Spleen (tissue), 11 donors: ENCODE data around the gene FOXM1. TPM values are rescaled to one million over a fixed set of nuclear protein-coding genes. Genes with fewer than 3 reads are reported as not detected.
A peak's percentile ranks its signal among the peaks of the same experiment; 100 is the strongest.

Source experiments
- DNase-seq: peaks from one replicate; pipeline ENCODE4 v3.0.0-alpha.2; 2020
- H3K27ac ChIP-seq, 8 donors: fragments of 200-600 bp; sonication (generic) in 7 of 8; 1 replicate in 4 of 8; 2 replicates in 4 of 8; pipeline versions ENCODE4 v1.5.0 to v1.8.0; 2016 to 2021; ENCODE audit warnings: inconsistent platforms in 4 of 8, mild to moderate bottlenecking in 4 of 8, moderate library complexity in 1 of 8
- H3K27me3 ChIP-seq, 7 donors: fragments of 200-600 bp; sonication (generic) in 6 of 7; replicated peaks in 1 of 7; 1 replicate in 4 of 7; 2 replicates in 3 of 7; pipeline versions ENCODE4 v1.5.0 to v1.8.0; 2016 to 2021; ENCODE audit warnings: inconsistent platforms in 3 of 7, mild to moderate bottlenecking in 1 of 7
- H3K36me3 ChIP-seq, 6 donors: fragments of 200-600 bp; sonication (generic) in 5 of 6; 1 replicate in 4 of 6; 2 replicates in 2 of 6; pipeline versions ENCODE4 v1.5.0 to v1.8.0; 2016 to 2021; ENCODE audit warnings: inconsistent platforms in 2 of 6
- H3K4me1 ChIP-seq, 6 donors: fragments of 200-600 bp; sonication (generic) in 5 of 6; 1 replicate in 3 of 6; 2 replicates in 3 of 6; pipeline versions ENCODE4 v1.5.0 to v1.8.0; 2016 to 2021; ENCODE audit warnings: inconsistent platforms in 3 of 6
- H3K4me3 ChIP-seq, 8 donors: fragments of 200-600 bp; sonication (generic) in 7 of 8; 1 replicate in 4 of 8; 2 replicates in 4 of 8; pipeline versions ENCODE4 v1.5.0 to v1.8.0; 2016 to 2021; ENCODE audit warnings: inconsistent platforms in 4 of 8, mild to moderate bottlenecking in 4 of 8, moderate library complexity in 2 of 8
- H3K9me3 ChIP-seq, 8 donors: fragments of 200-600 bp; sonication (generic) in 7 of 8; 1 replicate in 4 of 8; 2 replicates in 4 of 8; pipeline versions ENCODE4 v1.5.0 to v1.8.0; 2016 to 2021; ENCODE audit warnings: inconsistent platforms in 4 of 8
- POLR2A ChIP-seq, 3 donors: fragments of 450-650 bp; IDR thresholded peaks; one replicate each; pipeline ENCODE4 v1.5.1; 2017; ENCODE audit warnings: antibody characterized with exemption in 3 of 3, mild to moderate bottlenecking in 1 of 3
- POLR2AphosphoS5 ChIP-seq, 3 donors: sonication (generic); formaldehyde crosslinking; IDR thresholded peaks; one replicate each; pipeline ENCODE4 v1.5.1; 2017; ENCODE audit warnings: antibody characterized with exemption in 3 of 3
- WGBS, 5 donors: extraction: QIAGEN DNeasy Blood & Tissue Kit in 3 of 5; methylation state at CpG; one replicate each; pipeline versions ENCODE4 v1.1.5 to v1.1.7; 2013 to 2018; 5-methylcytosine and 5-hydroxymethylcytosine counted together
- intact Hi-C: fragments of 100-400 bp; cut with DNase I; formaldehyde crosslinking; loops from one replicate; pipeline ENCODE4 v1.15.0; 2023; ENCODE audit warnings: low total_unique reads
- polyA plus RNA-seq, 3 donors: library from polyadenylated mRNA; stranded (reverse); fragments of 200-250 nt; gene quantifications; one replicate each; pipeline ENCODE4 v1.2.1, GENCODE V29; 2013
- total RNA-seq, 7 donors: library from RNA; depleted of rRNA in 3 of 7; stranded (reverse); fragments of >200 nt in 3 of 7; fragmentation: NEBNext Ultra II Directional in 4 of 7; extraction: Animal tissue kit (Norgen Biotek cat#: 25700) in 4 of 7; gene quantifications; one replicate each; pipeline versions ENCODE4 v1.1.0 to v1.2.1, GENCODE V29; 2016 to 2021
- TF ChIP-seq, protein P1 (sequence below), 11 experiments: fragments of 200-600 bp in 7 of 11; fragments of 450-650 bp in 4 of 11; sonication (generic) in 4 of 11; IDR thresholded peaks in 8 of 11; conservative IDR thresholded peaks in 3 of 11; 1 replicate in 7 of 11; 2 replicates in 4 of 11; pipeline versions ENCODE4 v1.4.0 to v1.8.0; 2016 to 2021; ENCODE audit warnings: antibody characterized with exemption in 11 of 11, inconsistent platforms in 4 of 11, mild to moderate bottlenecking in 1 of 11
- donor health status: healthy with polysubstance abuse.
- donor health status: DM: no; HTN: no; CAD: no; lungs with moderate emphysema.
- donor health status: DM: no; HTN: no; CAD: no.
- donor health status: Bipolar disorder and iron deficiency.
- donor health status: healthy.
- donor health status: DM: no; HTN: no; CAD: no.
- donor health status: DM: yes; HTN: yes; CAD: no.

Gene FOXM1
- total and polyA plus RNA-seq, 10 donors: 1.8 to 10.2 (median 4.5) TPM

DNA sequence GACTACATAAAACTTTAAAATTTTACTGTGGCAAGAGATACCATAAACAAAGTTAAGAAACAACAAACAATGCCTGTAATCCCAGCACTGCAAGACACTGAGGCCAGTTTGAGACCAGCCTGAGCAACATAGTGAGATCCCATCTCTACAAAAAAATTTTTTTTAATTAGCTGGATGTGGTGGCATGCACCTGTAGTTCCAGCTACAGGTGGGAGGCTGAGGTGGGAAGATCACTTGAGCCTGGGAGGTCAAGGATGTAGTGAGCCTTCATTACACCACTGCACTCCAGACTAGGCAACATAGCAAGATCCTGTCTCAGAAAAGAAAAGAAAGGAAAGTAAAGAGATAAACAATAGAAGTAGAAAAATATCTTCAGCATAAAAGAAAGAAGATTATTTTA lies 16.8 kb downstream of the FOXM1 start:
- DNase-seq: no peak
- H3K27me3 ChIP-seq: no peaks in the 10 kb centered on the region
- no peaks in the 10 kb centered on the region for H3K4me1 ChIP-seq
- no peaks in the 10 kb centered on the region for H3K9me3 ChIP-seq
- no peak overlapping the region for H3K4me3 ChIP-seq
- intact Hi-C loops: no loop called here
- TF ChIP-seq POLR2A (IDR thresholded peaks at IDR 0.05): no peak
- no peak for TF ChIP-seq POLR2AphosphoS5 (IDR thresholded peaks at IDR 0.05)
- TF ChIP-seq, protein P1, sequence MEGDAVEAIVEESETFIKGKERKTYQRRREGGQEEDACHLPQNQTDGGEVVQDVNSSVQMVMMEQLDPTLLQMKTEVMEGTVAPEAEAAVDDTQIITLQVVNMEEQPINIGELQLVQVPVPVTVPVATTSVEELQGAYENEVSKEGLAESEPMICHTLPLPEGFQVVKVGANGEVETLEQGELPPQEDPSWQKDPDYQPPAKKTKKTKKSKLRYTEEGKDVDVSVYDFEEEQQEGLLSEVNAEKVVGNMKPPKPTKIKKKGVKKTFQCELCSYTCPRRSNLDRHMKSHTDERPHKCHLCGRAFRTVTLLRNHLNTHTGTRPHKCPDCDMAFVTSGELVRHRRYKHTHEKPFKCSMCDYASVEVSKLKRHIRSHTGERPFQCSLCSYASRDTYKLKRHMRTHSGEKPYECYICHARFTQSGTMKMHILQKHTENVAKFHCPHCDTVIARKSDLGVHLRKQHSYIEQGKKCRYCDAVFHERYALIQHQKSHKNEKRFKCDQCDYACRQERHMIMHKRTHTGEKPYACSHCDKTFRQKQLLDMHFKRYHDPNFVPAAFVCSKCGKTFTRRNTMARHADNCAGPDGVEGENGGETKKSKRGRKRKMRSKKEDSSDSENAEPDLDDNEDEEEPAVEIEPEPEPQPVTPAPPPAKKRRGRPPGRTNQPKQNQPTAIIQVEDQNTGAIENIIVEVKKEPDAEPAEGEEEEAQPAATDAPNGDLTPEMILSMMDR (IDR thresholded peaks at IDR 0.05 in 8 of 11, conservative IDR thresholded peaks at IDR 0.05 in 3 of 11): no peak
- H3K36me3 ChIP-seq: peaks cover 0 to 91% (median 13%) of the 10 kb centered on the region in 6 donors
- H3K27ac ChIP-seq: peak overlapping the region in 1 of 8 donors; percentile 67

DNA sequence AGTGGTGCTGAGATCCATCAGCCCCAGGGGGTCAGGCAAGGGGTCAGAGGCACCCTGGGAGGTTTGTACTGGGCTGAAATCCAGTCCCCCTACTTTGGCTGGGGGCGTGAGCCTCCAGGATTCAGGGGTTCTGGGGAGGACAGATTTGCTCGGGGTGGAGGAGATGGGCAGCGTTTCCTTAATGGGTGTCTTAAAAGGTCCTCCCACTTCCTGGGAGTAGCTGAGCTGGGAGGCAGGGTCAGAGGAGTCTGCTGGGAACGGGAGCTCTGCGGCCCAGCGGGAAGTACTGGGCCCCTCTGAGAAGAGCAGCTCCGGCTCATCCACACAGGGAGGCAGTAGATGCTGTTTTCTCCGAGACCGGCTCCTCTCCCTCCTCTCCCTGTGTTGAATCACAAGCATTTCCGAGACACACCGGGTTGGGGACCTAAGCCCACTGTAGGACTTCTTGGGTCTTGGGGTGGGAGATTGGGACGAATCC lies 18.0 kb downstream of the FOXM1 start:
- intact Hi-C loops: no loop called here
- TF ChIP-seq, protein P1 (IDR thresholded peaks at IDR 0.05 in 8 of 11, conservative IDR thresholded peaks at IDR 0.05 in 3 of 11): no peak
- TF ChIP-seq POLR2AphosphoS5 (IDR thresholded peaks at IDR 0.05): peak in 1 of 3 donors; percentile 34
- H3K4me1 ChIP-seq: no peaks in the 10 kb centered on the region
- H3K36me3 ChIP-seq: peaks cover 0 to 82% (median 13%) of the 10 kb centered on the region in 6 donors
- whole genome bisulfite sequencing, 5 donors: 77 to 90% (median 79%) methylated on average over 11 to 12 of the region's 12 CpGs
- DNase-seq: peak; percentile 68
- H3K4me3 ChIP-seq: no peak overlapping the region
- H3K9me3 ChIP-seq: no peaks in the 10 kb centered on the region
- H3K27me3 ChIP-seq: no peaks in the 10 kb centered on the region
- H3K27ac ChIP-seq: peak overlapping the region in 7 of 8 donors; percentile 31 to 67 (median 57)

DNA sequence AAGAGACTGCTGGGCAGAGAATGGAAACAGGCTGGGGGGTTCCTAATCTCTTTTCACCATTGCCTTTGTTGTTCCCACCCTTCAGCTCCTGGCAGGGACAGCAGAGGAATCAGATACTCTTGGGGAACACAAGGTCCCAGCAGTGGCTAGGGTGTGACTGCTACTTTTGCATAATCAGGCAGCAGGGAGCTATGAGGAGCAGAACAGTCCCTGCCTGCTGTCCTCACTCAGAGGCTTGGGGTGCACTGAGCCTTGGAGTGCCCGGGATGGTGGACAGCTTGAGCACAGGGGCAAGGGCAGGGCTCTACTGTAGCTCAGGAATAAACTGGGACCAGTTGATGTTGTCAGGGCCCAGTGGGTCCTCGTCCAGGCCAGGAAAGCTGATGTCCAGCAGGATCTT lies 18.6 kb downstream of the FOXM1 start:
- H3K4me3 ChIP-seq: no peak overlapping the region
- H3K36me3 ChIP-seq: peaks cover 0 to 75% (median 13%) of the 10 kb centered on the region in 6 donors
- peak overlapping the region in 6 of 8 donors; percentile 36 to 67 (median 58) for H3K27ac ChIP-seq
- H3K27me3 ChIP-seq: no peaks in the 10 kb centered on the region
- H3K9me3 ChIP-seq: no peaks in the 10 kb centered on the region
- intact Hi-C loops: no loop called here
- peaks cover 0 to 5% (median 0%) of the 10 kb centered on the region in 6 donors for H3K4me1 ChIP-seq
- 70 to 92% (median 86%) methylated on average over 2 of the region's 2 CpGs for WGBS, 5 donors
- no peak for DNase-seq
- TF ChIP-seq, protein P1 (IDR thresholded peaks at IDR 0.05 in 8 of 11, conservative IDR thresholded peaks at IDR 0.05 in 3 of 11): no peak
- no peak for TF ChIP-seq POLR2A (IDR thresholded peaks at IDR 0.05)
- no peak for TF ChIP-seq POLR2AphosphoS5 (IDR thresholded peaks at IDR 0.05)

DNA sequence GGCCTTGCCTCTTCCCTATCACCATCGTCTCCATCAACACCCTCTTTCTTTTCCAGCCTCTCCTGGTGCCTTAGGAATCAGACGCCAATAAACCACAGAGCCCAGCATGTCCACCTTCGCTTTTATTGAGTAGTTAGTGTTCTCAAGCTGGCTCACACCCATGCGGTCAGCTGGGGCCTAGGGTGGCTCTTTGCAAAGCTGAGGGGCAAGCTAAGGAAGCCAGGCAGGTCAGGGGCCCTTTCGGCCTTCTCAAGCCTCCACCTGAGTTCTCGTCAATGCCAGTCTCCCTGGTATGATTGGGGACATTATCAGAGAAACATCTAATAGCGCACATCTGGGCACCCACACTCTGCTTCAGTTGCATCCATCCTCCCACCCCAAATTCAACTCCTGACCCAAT lies 19.4 kb downstream of the FOXM1 start:
- TF ChIP-seq, protein P1 (IDR thresholded peaks at IDR 0.05 in 8 of 11, conservative IDR thresholded peaks at IDR 0.05 in 3 of 11): no peak
- TF ChIP-seq POLR2A (IDR thresholded peaks at IDR 0.05) (no peak), POLR2AphosphoS5 (IDR thresholded peaks at IDR 0.05) (no peak)
- Histone ChIP-seq H3K4me1 (peaks cover 0 to 5% (median 0%) of the 10 kb centered on the region in 6 donors), H3K36me3 (peaks cover 0 to 68% (median 13%) of the 10 kb centered on the region in 6 donors), H3K9me3 (no peaks in the 10 kb centered on the region), H3K4me3 (no peak overlapping the region), H3K27me3 (no peaks in the 10 kb centered on the region), H3K27ac (no peak overlapping the region)
- peak; percentile 22 for DNase-seq
- 93 to 99% (median 97%) methylated on average over 7 of the region's 7 CpGs for WGBS, 5 donors
- intact Hi-C loops: no loop called here
